Activated CD4-positive, alpha-beta T cell treated with anti-CD3 and anti-CD28 coated beads, Interleukin-2, amount 50 U/mL, for 1 hour (primary cell): ENCODE results near the gene SERPINA6.
"Not testable (repeated sequence)": the region's sequence is repeated elsewhere in the genome, so short reads cannot be mapped to it uniquely, and the experiment has no call there.

Experiments used
- DNase-seq: peaks from one replicate; pipeline ENCODE4 v3.0.0-alpha.2; 2020

SERPINA6 gene

DNA sequence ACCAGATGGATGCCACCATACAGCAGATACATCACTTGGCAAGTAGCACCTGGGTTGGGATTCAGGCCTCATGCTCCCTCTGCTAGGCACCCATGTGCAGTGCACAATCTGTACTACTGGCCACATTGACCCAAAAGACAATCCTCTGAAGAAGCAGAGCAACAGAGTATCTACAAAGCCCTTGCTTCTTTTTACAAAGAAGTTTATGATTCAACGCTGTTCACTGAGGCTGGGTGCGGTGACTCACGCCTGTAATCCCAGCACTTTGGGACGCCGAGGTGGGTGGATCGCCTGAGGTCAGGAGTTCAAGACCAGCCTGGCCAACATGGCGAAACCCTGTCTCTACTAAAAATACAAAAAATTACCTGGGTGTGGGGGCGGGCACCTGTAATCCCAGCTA, 31.1 kb upstream of the SERPINA6 start:
- DNase-seq, result not testable (repeated sequence)

DNA sequence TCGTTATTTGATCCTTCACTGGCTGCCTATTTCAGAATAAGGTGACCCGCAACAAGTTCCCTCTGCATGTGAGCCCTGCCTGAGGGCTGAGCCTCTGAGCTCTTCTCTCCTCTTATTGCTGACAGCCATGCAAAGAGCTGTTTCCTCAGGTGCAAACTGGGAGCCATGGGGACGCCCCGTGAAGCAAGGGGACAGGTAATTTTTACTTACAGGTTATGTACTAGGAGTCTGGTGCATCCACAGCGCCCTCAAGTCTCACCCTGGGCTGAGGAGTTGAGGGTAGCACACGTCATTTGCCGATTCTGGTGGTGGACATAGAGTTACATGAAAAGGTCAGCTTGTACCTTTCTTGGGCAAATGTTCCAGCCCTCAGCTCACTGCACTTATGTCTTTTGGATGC, 26.1 kb upstream of the SERPINA6 start:
- DNase-seq, result no peak

DNA sequence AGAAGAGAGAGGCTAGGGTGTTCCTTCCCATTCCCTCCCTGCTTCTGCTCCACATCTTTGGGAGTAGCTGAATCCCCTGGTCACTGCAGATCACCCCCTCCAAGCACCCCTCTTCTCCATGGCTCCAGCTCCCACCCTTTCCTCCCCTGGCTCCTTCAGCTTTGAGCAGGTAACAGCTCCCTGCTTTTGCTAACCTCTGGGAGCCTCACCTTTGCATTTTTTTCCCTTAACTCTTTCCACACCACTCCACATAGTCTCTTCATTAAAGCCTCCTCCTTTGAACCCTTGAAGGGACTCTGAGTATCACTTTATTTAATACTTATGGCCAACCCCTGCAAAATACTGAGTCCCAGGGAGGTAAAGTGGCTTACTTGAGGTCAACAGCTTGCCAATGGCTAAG, 25.7 kb upstream of the SERPINA6 start:
- DNase-seq, result no peak

DNA sequence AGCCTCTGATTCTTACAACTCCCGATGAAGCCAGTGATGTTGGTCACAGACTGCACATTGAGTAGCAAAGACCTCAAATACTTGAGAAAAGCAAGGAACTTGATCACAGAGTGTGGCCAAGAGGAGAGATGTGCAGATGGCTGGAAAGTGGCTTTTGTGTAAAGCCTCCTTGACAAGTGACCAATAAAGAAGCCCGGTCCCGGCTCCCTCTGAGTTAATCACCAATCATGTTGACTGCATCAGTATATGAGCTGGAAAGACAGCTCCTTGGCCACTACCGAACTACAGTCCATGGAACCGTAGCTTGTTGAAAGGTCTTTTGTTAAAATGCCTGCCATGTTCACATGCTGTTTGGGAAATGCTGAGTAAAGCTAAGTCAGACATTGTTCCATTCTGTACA, 23.7 kb upstream of the SERPINA6 start:
- DNase-seq, result no peak

DNA sequence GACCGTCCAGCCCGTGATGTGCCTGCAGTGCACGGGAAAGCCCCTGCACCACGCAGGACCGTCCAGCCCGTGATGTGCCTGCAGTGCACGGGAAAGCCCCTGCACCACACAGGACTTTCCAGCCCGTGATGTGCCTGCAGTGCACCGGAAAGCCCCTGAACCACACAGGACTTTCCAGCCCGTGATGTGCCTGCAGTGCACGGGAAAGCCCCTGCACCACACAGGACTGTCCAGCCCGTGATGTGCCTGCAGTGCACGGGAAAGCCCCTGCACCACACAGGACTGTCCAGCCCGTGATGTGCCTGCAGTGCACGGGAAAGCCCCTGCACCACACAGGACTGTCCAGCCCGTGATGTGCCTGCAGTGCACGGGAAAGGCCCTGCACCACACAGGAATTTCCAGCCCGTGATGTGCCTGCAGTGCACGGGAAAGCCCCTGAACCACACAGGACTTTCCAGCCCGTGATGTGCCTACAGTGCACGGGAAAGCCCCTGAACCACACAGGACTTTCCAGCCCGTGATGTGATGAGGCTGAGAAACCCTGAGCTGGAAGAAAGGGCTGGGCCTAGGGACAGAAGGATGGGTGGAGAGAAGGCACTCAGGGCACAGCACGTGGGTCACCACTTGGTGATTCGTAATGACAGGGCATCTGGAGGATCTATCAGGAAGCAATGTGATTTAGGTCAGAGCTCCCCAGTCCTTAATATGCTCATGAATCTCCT, 23.1 kb upstream of the SERPINA6 start:
- DNase-seq, result peak; percentile 23

DNA sequence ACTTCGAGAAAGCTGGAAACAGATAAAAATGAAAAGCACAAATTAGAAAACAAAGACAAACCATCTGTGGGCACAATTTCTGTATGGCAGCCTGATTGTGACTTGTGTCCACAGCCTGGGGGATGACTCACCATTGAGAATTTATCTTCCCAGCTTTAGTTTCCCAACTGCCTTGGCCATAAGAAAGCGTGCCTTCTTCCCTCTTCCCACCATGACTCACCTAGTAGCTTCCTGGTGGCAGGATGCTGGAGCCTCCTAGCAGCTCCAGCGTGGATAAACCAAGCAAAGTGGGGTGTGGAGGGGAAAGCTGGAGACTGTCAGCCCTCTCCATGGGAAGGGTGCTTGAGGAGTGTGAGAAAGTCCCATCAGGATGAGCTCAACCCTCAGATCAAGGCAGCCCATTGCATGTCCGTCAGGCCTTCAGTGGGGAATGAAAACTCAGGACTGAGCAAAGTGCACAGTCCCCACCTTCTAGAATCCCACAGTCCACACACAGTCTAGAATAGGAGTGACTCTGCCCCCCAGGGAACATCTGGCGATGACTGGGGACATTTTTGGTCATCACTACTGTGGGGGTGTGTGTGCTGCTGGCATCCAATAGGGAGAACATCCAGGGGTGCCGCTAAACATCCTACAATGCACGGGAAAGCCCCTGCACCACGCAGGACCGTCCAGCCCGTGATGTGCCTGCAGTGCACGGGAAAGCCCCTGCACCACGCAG, 22.4 kb upstream of the SERPINA6 start:
- no peak for DNase-seq

DNA sequence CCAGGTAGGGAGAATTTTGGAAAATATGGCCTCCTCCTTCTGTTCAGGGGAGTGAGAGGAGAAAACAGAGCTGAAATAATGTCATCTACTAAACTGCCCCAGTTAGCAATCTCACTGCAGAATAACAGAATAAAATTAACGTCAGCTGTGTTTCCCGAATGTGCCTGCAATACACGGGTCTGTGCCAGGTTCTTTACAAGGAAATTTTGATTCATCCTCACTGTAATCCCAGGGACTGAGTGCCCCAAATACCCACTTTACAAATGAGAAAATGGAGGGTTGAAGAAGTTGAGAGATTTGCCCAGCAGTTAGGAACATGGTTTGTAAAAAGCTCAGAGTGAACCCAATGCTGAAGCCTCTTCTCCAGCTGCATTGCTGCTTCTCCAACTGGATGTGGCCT, 21.3 kb upstream of the SERPINA6 start:
- no peak for DNase-seq

DNA sequence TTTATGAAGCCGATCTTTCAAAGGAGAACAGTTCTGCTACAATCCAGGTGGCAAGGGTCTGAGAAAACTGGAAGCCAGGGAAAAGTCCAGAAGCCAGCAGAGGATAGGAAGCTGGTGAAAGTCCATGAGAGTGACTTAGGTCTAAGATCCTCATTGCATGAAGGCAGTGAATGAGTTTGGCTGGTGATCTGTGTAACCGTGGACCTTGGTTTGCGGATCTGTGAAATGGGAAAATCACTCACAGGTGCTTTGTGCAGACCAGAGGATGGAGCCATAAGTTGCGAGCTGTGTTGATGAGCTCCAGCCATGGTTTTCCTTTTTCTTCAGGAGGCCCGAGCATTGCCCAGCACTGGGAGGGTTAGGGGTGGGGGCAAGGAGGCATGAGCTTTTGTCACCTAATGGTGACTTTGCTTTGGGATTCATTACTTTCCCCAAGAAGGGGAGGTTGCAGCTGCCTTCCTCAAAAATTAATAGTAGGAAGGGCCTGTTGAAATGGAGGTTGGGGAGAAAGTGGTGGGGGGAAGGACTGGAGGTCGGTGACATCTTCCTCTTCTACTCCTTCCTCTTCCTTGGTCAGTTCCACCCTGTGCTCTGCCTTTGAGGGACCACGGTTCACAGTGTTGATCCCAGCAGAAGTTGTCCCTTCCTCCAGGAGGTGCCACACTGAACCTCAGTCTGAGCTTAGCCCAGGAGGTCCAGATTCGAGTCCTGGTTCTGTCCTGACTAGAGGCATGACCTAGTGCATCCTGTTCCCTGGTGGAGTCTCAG, 20.3 kb upstream of the SERPINA6 start:
- no peak for DNase-seq

DNA sequence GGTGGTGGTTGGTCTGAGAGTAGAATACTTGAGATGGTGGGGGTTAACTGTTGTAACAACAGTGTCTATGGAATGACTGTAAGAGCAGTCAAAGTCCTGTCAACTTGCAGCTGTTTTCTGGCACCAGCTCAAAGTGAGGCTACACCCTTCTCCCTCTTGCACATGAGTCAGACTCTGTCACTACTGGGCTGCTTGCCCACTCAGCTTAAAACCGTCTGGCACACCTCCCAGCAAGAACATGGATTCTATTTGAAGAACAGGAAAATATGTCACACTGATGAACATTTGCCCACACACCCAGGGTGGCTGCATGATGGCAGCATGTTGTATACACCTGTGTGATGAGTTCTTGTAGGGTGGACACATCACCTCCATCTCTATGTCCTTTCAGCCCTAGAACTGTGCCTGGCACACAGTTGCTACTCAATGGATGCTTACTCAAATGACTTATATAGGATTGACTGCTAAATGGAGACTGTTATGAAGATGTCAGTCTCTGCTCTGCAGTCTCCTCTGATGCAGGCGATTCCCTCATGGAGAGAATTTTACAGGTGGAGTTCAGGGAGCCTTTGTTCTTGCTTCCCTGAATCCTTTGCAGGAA, 19.3 kb upstream of the SERPINA6 start:
- DNase-seq, result no peak

DNA sequence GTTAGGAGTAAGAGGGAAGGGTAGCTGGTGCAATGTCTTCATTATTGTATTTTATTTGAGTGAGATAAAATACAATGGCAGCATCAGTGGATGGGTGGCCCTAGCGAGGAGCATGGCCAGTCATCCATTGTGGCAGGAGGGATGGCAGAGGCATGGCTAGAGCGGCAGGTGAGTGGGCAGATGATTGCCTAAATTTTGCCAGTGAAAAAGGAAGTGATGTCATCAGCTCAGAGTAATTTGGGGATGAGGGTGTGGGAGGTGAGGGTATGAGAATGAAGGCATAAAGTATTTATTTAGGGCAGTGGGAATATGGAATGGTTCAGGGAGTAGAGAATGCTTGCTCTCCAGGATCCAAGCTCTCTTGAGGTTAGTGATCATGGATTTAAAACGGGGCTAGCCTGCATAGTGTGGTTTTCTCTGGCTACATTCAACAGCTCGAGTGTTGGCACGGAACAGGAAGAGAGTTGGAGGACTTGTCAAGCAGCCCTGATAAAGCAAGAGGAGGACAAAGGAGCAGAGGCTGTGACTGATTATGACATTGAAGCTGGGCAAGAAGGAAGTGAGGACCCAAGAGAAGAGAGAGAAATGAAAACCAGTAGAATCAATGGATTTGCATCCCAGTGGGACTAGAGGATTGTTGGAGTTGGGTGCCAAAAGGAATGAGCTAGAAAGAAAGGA, 18.7 kb upstream of the SERPINA6 start:
- DNase-seq, result no peak

DNA sequence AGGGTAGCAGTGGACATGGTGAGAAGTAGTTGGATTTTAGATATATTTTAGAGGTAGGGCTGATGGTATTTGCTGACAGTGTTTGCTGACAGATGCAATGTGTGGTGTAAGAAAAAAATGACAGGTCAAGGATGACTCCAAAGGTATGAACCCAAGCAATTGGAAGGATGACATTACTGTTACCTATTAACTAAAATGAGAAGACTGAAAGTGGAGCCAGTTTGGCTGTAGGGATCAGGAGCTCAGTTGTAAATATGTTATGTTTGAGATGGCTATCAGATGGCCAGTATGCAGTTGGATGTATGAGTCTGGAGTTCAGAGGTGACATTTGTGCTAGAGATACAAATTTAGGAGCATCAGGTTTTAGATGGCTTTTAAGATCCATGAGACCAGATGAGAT, 17.4 kb upstream of the SERPINA6 start:
- no peak for DNase-seq

DNA sequence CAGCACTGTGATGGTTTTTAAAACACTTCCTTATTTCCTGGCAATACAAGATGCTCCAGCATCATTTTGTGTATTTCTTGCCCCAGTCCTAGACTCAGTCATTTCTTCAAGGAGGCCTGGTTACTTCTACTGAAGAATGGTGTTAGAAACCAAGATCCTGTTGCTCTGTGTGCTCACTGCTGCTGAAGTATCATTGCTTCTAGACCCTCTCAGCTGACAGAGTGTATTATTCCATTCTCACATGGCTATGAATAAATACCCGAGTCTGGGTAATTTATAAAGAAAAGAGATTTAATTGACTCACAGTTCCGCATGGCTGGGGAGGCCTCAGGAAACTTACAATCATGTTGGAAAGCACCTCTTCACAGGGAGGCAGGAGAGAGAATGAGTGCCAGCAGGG, 14.9 kb upstream of the SERPINA6 start:
- DNase-seq, result no peak

DNA sequence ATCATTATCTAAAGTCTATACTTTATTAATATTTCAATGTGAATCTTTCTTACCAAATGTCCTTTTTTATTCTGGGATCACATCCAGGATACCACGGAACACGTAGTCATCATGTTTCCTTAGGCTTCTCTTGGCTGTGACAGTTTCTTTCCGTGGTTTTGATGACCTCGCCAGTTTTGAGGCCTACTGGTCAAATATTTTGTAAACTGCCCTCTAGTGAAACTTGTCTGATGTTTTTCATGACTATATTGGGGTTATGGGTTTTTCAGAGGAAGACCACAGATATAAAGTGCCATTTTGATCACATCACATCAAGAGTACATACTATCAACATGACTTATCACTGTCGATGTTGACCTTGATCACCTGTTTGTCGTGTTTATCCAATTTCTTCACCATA, 14.1 kb upstream of the SERPINA6 start:
- no peak for DNase-seq

DNA sequence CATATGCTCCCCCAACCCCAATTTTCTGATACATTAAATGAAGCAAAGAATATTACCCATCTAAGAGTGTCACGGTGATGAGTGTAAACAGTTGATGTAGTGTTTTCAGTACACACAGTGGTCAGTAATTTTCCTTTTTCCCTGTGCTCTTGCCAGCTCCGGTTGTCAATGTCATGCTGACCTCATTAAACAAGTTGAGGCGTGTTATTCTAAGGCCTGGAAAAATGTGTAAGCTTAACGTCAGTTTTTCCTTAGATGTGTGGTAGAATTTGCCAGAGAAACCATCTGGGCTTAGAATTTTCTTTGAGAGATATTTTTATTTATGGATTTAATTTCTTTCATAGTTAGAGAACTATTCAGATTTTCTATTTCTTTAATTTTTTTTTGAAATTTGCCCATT, 11.7 kb upstream of the SERPINA6 start:
- no peak for DNase-seq

DNA sequence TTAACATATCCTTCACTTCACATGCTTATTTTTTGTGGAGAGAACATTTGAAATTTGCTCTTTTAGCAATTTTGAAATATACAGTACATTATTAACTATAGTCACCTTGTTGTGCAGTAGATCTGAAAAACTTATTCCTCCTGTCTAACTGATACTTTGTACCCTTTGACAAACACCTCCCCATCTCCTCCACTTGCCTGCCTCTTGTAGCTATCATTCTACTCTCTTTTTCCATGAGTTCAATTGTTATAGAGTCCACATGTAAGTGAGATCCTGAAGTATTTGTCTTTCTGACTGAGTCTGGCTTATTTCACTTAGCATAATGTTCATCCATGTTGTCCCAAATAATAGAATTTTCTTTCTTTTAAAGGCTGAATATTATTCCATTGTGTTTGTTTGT, 9.5 kb upstream of the SERPINA6 start:
- no peak for DNase-seq

DNA sequence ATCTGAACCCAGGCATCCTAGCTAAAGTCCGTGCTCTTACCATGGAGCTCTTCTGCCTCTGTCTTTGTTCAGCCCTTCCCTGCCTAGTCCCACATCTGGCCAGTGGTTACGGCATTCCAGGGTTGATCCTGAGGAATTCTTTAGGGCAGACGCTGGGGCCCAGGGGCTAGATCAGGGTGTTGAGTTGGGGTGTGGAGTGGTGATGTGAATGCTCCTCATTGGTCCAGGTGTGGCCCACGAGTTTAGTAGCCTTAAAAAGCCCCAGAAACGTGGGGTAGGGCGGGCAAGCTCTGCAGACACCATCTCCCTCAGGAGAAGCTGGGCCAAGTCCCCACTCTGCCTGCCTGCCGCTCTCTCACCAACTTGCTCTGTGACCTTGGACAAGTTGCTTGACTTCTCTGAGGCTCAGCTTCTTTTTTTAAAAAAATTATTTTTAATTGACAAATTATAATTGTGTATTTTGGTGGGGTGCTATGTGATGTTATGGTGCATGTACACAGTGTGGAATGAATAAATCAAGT, 9.0 kb upstream of the SERPINA6 start:
- no peak for DNase-seq

DNA sequence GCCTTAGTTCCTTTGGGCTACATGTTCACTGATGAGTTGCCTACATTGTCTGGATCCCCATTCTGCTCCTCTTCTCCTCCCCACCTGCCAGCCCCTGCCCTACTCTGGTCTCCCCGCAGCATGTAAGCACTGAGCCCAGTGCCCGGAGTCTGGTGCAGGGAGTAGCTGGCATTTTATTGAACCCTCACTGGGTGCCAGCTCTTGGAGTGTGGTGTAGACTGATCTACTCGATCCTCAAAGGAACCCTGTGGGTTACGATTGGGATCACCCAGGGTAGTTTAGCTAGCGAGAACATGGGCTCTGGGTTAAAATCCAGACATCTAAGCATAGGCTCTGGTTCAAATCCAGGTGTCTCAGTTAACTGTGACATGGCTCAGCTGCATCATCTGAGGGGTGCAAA, 8.3 kb upstream of the SERPINA6 start:
- DNase-seq, result no peak

DNA sequence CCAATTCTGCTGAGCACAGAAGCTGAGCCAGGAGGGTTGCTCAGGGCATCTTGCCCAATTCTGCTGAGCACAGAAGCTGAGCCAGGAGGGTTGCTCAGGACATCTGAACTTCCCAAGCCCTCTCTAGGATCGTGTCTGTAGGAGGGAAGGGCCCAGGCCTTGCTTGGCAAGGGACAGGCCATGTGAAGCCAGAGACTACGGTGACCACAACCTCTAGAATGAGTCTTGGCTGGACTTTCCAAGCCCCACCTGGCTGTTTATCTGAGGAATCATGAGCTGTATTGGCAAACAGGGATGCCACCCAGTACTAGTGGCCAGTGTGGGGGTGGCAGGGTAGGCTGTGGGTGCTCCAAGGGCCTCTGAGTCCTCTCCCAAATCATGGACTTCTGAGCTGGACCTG, 7.7 kb upstream of the SERPINA6 start:
- DNase-seq, result no peak

DNA sequence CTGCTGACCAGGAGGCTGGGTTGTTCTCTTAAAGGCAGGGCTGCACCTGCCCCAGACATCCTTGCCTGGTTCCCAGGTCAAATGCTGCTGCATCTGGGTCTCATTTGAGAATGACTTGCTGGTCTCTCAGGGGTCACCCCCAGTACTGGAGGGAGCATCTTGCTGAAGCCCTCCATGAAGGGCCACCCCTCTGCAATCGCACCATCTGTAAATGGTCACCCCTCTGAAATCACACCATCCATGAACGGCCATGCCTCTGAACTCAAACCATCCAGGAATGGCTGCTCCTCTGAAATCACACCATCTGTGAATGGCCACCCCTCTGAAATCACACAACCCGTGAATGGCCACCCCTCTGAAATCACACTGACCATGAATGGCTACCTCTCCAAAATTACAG, 7.3 kb upstream of the SERPINA6 start:
- DNase-seq, result no peak

DNA sequence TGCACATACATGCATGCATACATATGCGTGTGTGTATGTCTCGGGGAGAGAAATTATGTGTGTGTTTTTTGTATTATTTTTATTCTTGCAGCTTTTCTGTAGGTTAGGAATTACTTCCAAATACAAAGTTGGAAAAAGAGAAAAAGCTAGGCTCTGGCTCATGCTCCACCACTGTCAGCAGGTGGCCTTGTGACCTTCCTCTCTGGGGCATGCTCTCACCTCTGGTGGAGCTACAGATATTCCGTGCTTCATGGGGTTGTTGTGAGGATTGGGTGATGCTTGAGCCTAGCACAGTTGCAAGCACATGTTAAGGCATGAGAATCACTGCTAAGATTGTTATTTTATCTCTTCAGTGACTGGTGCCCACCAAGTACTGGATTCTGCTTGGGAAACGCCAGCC, 6.7 kb upstream of the SERPINA6 start:
- DNase-seq, result no peak

DNA sequence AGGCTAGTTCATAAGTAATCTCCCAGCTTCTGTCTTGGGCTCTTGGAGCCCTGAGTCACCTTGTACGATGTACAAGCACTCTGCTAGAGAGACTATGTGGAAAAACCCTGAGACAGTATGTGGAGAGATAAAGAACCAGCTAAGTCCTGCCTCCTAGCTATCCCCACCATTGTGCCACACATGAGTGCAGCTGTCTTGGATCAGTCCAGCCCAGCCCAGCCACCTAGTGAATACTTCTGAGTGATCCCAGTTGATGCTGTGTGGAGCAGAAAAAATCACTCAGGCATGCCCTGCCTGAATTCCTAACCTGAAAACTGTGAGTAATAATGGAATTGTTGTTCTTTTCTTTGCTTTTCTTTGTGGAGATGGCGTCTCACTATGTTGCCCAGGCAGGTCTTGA, 5.1 kb upstream of the SERPINA6 start:
- no peak for DNase-seq

DNA sequence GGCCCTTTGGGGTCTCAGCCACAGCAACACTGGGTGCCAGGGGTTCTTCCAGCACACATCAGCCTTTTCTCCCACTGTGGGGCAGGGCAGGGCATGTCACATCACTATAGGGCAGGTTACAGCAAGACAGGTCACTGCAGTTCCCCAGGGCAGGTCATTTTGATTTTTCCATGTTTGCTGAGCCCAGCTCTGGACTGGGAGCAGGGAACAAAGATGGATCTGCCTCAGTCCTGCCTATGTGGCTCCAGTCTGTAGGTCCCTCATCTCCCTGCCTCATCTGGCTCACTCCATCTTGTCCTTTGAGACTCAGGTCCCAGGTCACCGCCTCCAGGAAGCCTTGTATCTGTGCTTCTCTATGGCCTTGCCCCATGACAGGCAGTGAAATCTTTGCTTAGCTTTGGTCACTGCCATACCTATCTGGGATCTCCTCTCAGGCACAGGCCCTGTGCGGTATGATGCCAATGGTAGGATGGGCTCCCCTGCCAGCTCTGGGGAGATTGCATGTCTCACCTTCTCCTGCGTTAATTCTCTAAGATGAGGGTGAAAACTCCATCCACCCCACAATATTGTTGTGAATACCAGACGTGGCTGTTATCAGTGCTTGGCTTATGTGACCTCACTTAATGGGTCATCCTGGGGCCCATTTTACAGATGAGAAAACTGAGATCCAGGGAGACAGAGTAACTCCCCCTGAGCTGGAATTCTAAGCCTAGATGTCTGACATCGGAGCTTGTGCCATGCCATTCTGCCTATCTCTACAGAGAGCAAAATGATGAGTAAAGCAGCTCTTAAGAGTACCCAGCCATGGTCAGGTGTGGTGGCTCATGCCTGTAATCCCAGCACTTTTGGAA, 1.5 kb downstream of the SERPINA6 start:
- DNase-seq, result no peak
